Adrenal gland (tissue), 12 donors: ENCODE data around the gene UBFD1. TPM values are rescaled to one million over a fixed set of nuclear protein-coding genes. Genes with fewer than 3 reads are reported as not detected.
"Not testable (repeated sequence)": the region's sequence is repeated elsewhere in the genome, so short reads cannot be mapped to it uniquely, and the experiment has no call there.

Source experiments
- DNase-seq, 7 donors: peaks; one replicate each; pipeline ENCODE4 v3.0.0-alpha.2; 2019 to 2020
- H3K27ac ChIP-seq, 5 donors: fragments of 200-600 bp; sonication (generic) in 4 of 5; 1 replicate in 3 of 5; 2 replicates in 2 of 5; pipeline versions ENCODE4 v1.5.1 to v1.8.0; 2016 to 2020; ENCODE audit warnings: mild to moderate bottlenecking in 1 of 5
- H3K27me3 ChIP-seq: fragments of 200-600 bp; 2 replicates; pipeline ENCODE4 v1.8.0; 2021
- H3K36me3 ChIP-seq, 2 donors: fragments of 200-600 bp; replicated peaks in 1 of 2; 1 replicate in 1 of 2; 2 replicates in 1 of 2; pipeline versions ENCODE4 v1.5.1 to v1.8.0; 2018 to 2022
- H3K4me1 ChIP-seq, 2 donors: fragments of 200-600 bp; replicated peaks in 1 of 2; 1 replicate in 1 of 2; 2 replicates in 1 of 2; pipeline versions ENCODE4 v1.5.1 to v1.8.0; 2018 to 2021
- H3K4me3 ChIP-seq, 4 donors: fragments of 200-600 bp; sonication (generic) in 3 of 4; one replicate each; pipeline ENCODE4 v1.5.1; 2016 to 2018
- H3K9me3 ChIP-seq, 3 donors: fragments of 200-600 bp; sonication (generic) in 1 of 3; replicated peaks in 1 of 3; 1 replicate in 2 of 3; 2 replicates in 1 of 3; pipeline versions ENCODE4 v1.5.1 to v1.8.0; 2016 to 2021
- POLR2A ChIP-seq, 2 donors: fragments of 450-650 bp; IDR thresholded peaks; one replicate each; pipeline ENCODE4 v1.6.1; 2017; ENCODE audit warnings: antibody characterized with exemption in 2 of 2, mild to moderate bottlenecking in 2 of 2, moderate library complexity in 1 of 2
- WGBS, 4 donors: extraction: QIAGEN DNeasy Blood & Tissue Kit in 2 of 4; methylation state at CpG; one replicate each; pipeline versions ENCODE4 v1.1.5 to v1.1.7; 2013 to 2017; 5-methylcytosine and 5-hydroxymethylcytosine counted together
- intact Hi-C, 2 donors: fragments of 100-400 bp; cut with DNase I; formaldehyde crosslinking; loops; one replicate each; pipeline versions ENCODE4 v1.14.1 to v1.15.0; 2022 to 2023
- polyA plus RNA-seq, 3 donors: library from polyadenylated mRNA; stranded (reverse); fragments of 200-250 nt in 2 of 3; fragments of 350-450 nt in 1 of 3; fragmentation: Illumina TruSeq in 1 of 3; extraction: RNeasy Lipid Tissue Mini Kit (QIAGEN cat#74804) in 1 of 3; gene quantifications; one replicate each; pipeline ENCODE4 v1.2.3, GENCODE V29; 2013 to 2014
- total RNA-seq, 9 donors: library from RNA; depleted of rRNA in 4 of 9; stranded (reverse); fragments of >200 nt in 4 of 9; fragments of 120-200 nt in 1 of 9; fragmentation: NEBNext Ultra II Directional in 1 of 9; extraction: Animal tissue kit (Norgen Biotek cat#: 25700) in 1 of 9; gene quantifications; one replicate each; pipeline versions ENCODE4 v1.1.0 to v1.2.4, GENCODE V29; 2013 to 2023
- TF ChIP-seq, protein P1 (sequence below), 6 experiments: fragments of 450-650 bp in 4 of 6; fragments of 200-600 bp in 2 of 6; sonication (generic) in 1 of 6; IDR thresholded peaks; 1 replicate in 5 of 6; 2 replicates in 1 of 6; pipeline versions ENCODE4 v1.5.1 to v1.8.0; 2016 to 2021; ENCODE audit warnings: antibody characterized with exemption in 6 of 6, mild to moderate bottlenecking in 2 of 6, moderate library complexity in 1 of 6
- donor health status: healthy with polysubstance abuse.
- donor health status: Bipolar disorder and iron deficiency.
- donor health status: DM: yes; HTN: yes; CAD: no.
- donor health status: DM: no; HTN: no; CAD: no.
- donor health status: DM: no; HTN: no; CAD: no.
- donor health status: DM: yes; HTN: yes; CAD: no.

The UBFD1 gene
- total and polyA plus RNA-seq, 12 donors = 9.5 to 151 (median 87.0) TPM

DNA sequence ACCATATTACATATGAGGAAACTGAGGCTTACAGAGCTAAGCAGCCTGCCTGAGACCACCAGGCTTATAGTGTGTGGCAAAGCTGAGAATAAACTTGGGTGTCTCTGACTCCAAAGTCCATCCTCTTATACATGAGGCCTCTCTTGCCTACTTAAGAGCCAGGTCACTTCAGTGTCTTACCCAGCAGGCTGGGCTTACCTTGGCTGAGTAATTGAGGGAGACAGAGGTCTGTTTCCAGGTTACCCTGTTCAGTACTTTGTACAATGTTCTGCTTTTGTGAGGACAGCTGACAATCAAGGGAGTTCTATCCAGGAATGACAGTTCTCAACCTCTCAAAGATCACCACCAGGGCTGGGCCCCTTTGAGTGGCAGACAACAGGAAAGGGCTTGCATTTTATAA is 24.2 kb downstream of the UBFD1 start:
- H3K4me3 ChIP-seq = no peak overlapping the region
- intact Hi-C loops = no loop called here
- H3K9me3 ChIP-seq = no peaks in the 10 kb centered on the region
- no peaks in the 10 kb centered on the region for H3K27me3 ChIP-seq
- no peak overlapping the region for H3K27ac ChIP-seq
- H3K36me3 ChIP-seq = peaks cover 0 to 57% of the 10 kb centered on the region in 2 donors
- H3K4me1 ChIP-seq = peaks cover 0 to 9% of the 10 kb centered on the region in 2 donors
- TF ChIP-seq, protein P1, sequence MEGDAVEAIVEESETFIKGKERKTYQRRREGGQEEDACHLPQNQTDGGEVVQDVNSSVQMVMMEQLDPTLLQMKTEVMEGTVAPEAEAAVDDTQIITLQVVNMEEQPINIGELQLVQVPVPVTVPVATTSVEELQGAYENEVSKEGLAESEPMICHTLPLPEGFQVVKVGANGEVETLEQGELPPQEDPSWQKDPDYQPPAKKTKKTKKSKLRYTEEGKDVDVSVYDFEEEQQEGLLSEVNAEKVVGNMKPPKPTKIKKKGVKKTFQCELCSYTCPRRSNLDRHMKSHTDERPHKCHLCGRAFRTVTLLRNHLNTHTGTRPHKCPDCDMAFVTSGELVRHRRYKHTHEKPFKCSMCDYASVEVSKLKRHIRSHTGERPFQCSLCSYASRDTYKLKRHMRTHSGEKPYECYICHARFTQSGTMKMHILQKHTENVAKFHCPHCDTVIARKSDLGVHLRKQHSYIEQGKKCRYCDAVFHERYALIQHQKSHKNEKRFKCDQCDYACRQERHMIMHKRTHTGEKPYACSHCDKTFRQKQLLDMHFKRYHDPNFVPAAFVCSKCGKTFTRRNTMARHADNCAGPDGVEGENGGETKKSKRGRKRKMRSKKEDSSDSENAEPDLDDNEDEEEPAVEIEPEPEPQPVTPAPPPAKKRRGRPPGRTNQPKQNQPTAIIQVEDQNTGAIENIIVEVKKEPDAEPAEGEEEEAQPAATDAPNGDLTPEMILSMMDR (IDR thresholded peaks at IDR 0.05) = no peak
- TF ChIP-seq POLR2A (IDR thresholded peaks at IDR 0.05) = no peak
- no peak for DNase-seq

DNA sequence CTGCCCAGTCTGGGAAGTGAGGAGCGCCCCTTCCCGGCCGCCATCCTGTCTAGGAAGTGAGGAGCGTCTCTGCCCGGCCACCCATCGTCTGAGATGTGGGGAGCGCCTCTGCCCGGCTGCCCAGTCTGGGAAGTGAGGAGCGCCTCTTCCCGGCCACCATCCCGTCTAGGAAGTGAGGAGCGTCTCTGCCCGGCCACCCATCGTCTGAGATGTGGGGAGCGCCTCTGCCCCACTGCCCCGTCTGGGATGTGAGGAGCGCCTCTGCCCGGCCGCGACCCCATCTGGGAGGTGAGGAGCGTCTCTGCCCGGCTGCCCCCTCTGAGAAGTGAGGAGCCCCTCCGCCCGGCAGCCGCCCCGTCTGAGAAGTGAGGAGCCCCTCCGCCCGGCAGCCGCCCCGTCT is 25.7 kb downstream of the UBFD1 start:
- H3K27me3 ChIP-seq, DNase-seq, H3K4me3 ChIP-seq, H3K9me3 ChIP-seq, H3K4me1 ChIP-seq, H3K27ac ChIP-seq, intact Hi-C loops: not testable (repeated sequence)
- H3K36me3 ChIP-seq = peaks cover 0 to 69% of the 10 kb centered on the region in 2 donors
- 93 to 95% methylated on average over 23 to 26 of the region's 30 CpGs; no CpG with 5 or more reads in 2 of the 4 donors for WGBS, 4 donors

DNA sequence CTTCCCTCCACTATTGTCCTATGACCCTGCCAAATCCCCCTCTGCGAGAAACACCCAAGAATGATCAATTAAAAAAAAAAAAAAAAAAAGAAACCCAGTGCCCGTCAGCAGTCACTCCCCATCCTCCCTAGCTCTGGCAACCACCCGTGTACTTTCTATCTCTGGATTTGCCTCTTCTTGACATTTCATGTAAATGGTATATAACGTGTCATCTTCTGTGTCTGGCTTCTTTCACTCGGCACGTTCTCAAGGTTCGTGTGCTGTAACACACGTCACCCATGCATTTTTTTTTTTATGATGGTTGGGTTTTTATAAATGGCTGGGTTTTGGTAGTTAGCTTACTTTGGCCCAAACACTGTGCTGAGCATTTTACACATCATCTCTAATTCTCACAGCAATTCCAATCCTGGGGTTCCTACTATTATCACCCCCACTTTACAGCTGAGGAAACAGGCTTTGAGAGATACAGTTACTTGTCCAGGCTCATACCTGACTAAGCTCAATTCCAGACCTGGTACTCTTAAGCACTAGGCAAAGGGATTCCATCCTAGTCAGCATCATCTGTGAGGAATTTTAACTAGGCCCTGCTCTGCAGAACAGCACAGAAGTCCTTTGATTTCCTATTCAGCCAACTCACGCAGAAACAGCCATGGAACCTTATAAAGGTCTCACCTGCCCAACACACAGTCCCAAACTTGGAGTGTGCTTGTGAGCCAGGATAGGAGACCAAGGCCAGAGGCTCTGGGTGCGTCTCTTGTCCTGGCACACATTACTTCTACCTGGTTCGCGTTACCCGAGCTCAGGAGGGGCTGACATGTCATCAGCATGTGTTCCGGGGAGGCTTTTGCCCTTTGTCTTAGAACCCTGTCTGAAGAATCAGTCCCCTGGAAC is 26.9 kb downstream of the UBFD1 start:
- Histone ChIP-seq H3K4me3 (no peak overlapping the region), H3K9me3 (no peaks in the 10 kb centered on the region), H3K4me1 (no peaks in the 10 kb centered on the region), H3K27me3 (no peaks in the 10 kb centered on the region), H3K36me3 (peaks cover 0 to 80% of the 10 kb centered on the region in 2 donors), H3K27ac (no peak overlapping the region)
- TF ChIP-seq, protein P1 (IDR thresholded peaks at IDR 0.05) = no peak
- WGBS, 4 donors = 75 to 91% (median 84%) methylated on average over 12 to 13 of the region's 14 CpGs
- intact Hi-C loops = no loop called here
- DNase-seq = no peak

DNA sequence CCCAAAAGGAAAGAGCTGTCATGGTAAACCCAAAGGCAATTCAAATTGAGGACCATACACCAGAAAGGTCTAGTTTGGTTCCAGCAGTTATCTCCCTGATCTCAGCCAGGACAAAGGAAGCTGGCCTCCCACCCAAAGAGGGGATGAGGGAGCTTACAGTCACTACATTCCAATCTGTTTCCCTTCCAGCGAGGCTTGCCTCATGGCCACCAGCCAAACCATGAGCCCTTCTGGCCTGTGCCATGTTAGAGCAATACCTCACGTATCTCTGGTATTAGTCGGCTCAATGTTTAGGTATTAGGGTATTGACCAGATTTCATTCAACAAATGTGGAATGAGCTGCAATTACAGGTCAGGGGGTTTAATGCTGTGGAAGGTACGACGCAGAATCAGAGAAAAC is 30.2 kb downstream of the UBFD1 start:
- Histone ChIP-seq H3K4me3 (no peak overlapping the region), H3K4me1 (no peaks in the 10 kb centered on the region), H3K9me3 (no peaks in the 10 kb centered on the region), H3K36me3 (peaks cover 0 to 79% of the 10 kb centered on the region in 2 donors), H3K27ac (no peak overlapping the region), H3K27me3 (no peaks in the 10 kb centered on the region)
- intact Hi-C loops = no loop called here
- no peak for DNase-seq
- no peak for TF ChIP-seq POLR2A (IDR thresholded peaks at IDR 0.05)
- TF ChIP-seq, protein P1 (IDR thresholded peaks at IDR 0.05) = no peak
- 83 to 89% (median 83%) methylated on average over 5 of the region's 5 CpGs for WGBS, 4 donors

DNA sequence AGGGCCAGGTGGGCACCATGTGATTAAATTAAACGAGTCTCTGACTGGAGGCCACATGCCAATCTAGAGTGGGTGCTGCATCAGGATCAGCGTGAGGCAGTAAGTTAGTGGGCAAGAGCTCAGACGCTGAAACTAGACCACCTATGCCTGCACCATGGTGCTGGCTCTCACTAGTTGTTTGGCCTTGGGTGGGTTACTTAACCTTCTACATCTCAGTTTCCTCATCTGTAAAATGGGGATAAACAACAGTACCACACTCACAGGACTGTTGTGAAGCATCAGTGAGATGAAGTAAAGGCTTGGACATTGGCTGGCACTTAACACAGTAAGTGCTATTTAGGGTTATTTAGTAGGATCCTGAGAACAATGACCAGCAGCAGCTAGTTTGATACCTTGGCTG is 32.7 kb downstream of the UBFD1 start:
- Histone ChIP-seq H3K4me1 (peaks cover 9 to 13% of the 10 kb centered on the region in 2 donors), H3K27me3 (no peaks in the 10 kb centered on the region), H3K4me3 (no peak overlapping the region), H3K9me3 (no peaks in the 10 kb centered on the region), H3K27ac (no peak overlapping the region), H3K36me3 (peaks cover 0 to 74% of the 10 kb centered on the region in 2 donors)
- no peak for TF ChIP-seq POLR2A (IDR thresholded peaks at IDR 0.05)
- TF ChIP-seq, protein P1 (IDR thresholded peaks at IDR 0.05) = no peak
- no peak for DNase-seq
- intact Hi-C loops = no loop called here
- 92 to 100% (median 97%) methylated on average over 2 to 3 of the region's 3 CpGs for WGBS, 4 donors
